Endodermal cell (in vitro differentiated cells): ENCODE measurements around the gene CALCOCO2. TPM values are rescaled to one million over a fixed set of nuclear protein-coding genes. Genes with fewer than 3 reads are reported as not detected.

Experiments used
- DNase-seq: peaks from one replicate; pipeline ENCODE4 v3.0.0-alpha.2; 2017
- H3K27ac ChIP-seq: 2 replicates; pipeline ENCODE4 v1.5.1; 2013; ENCODE audit warnings: mild to moderate bottlenecking, low read depth, low read length, moderate library complexity
- H3K27me3 ChIP-seq: 2 replicates; pipeline ENCODE4 v1.6.1; 2013; ENCODE audit warnings: mild to moderate bottlenecking, low read length, moderate library complexity; ENCODE audit not compliant: insufficient read depth, control insufficient read depth, poor library complexity, severe bottlenecking
- H3K36me3 ChIP-seq: 2 replicates; pipeline ENCODE4 v1.7.0; 2013; ENCODE audit warnings: mild to moderate bottlenecking, low read length, moderate library complexity; ENCODE audit not compliant: control insufficient read depth, insufficient read depth
- H3K4me1 ChIP-seq: one replicate; pipeline ENCODE4 v1.7.0; 2013; ENCODE audit warnings: low read length; ENCODE audit not compliant: control insufficient read depth, insufficient read depth
- H3K4me3 ChIP-seq: 2 replicates; pipeline ENCODE4 v1.5.1; 2013; ENCODE audit warnings: mild to moderate bottlenecking, low read length, moderate library complexity
- H3K9ac ChIP-seq: 2 replicates; pipeline ENCODE4 v1.6.1; 2013; ENCODE audit warnings: mild to moderate bottlenecking, low read length, moderate library complexity; ENCODE audit not compliant: poor library complexity, severe bottlenecking; ENCODE audit errors: extremely low read depth
- H3K9me3 ChIP-seq: 2 replicates; pipeline ENCODE4 v1.6.1; 2013; ENCODE audit warnings: mild to moderate bottlenecking, low read length, moderate library complexity; ENCODE audit not compliant: control insufficient read depth
- H3K27ac Mint-ChIP-seq: 2 replicates; pipeline ENCODE4 v1.8.0; 2020; ENCODE audit warnings: mixed read lengths
- H3K27me3 Mint-ChIP-seq: 2 replicates; pipeline ENCODE4 v1.8.0; 2021; ENCODE audit warnings: mild to moderate bottlenecking, mixed read lengths; ENCODE audit not compliant: insufficient read depth
- H3K36me3 Mint-ChIP-seq: 2 replicates; pipeline ENCODE4 v1.8.0; 2020; ENCODE audit warnings: low read depth, mixed read lengths
- H3K4me1 Mint-ChIP-seq: 2 replicates; pipeline ENCODE4 v1.8.0; 2020; ENCODE audit warnings: mixed read lengths
- H3K4me3 Mint-ChIP-seq: 2 replicates; pipeline ENCODE4 v1.8.0; 2020; ENCODE audit warnings: mild to moderate bottlenecking, moderate library complexity, mixed read lengths
- H3K9me3 Mint-ChIP-seq: 2 replicates; pipeline ENCODE4 v1.8.0; 2020; ENCODE audit warnings: mild to moderate bottlenecking, mixed read lengths
- WGBS, 2 experiments: methylation state at CpG; one replicate each; pipeline versions ENCODE4 v1.1.5 to v1.1.7; 2013; ENCODE audit warnings: missing lambda C conversion rate in 2 of 2, mixed read lengths in 1 of 2; ENCODE audit not compliant: insufficient coverage in 1 of 2, insufficient read length in 1 of 2; 5-methylcytosine and 5-hydroxymethylcytosine counted together
- total RNA-seq, 2 donors: library from RNA; stranded (reverse); fragmentation: NEBNext Ultra II Directional in 1 of 2; extraction: Animal tissue kit (Norgen Biotek cat#: 25700) in 1 of 2; gene quantifications; 2 replicates in 1 of 2; 3 replicates in 1 of 2; pipeline ENCODE4 v1.2.1, GENCODE V29; 2021
- TF ChIP-seq, protein P1 (sequence below): fragments of 200-600 bp; sonication (generic); conservative IDR thresholded peaks from 2 replicates; pipeline ENCODE4 v1.5.0; 2021; ENCODE audit warnings: antibody characterized with exemption, mild to moderate bottlenecking

Gene CALCOCO2
- total RNA-seq, 2 donors from 2014 or later, result 38.4 to 45.2 TPM

DNA sequence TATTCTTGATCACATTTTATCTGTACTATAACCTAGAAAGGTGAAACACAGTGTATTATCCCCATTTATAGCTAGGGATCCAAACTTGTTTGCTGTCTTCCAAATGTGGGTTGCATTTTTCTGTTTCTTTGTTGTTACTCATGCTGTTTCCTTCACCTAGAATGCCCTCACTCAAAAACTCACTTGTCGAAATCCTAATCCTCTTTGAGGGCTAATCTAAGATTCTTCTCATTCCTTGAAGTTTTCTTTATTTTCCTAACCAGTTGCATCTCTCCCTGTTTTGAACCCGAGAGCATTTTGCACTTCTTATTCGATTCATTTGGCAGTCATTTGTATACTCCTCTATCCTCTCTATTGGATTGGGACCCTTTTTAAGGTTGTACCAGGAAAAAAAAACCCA is 9.6 kb downstream of the CALCOCO2 start:
- 65 to 66% methylated on average over 3 of the region's 3 CpGs for WGBS, 2 experiments
- Histone ChIP-seq H3K4me3 (peak overlapping the region; percentile 25), H3K9ac (peak overlapping the region; percentile 7), H3K9me3 (no peaks in the 10 kb centered on the region), H3K4me1 (peaks cover 7% of the 10 kb centered on the region), H3K36me3 (peaks cover 5% of the 10 kb centered on the region), H3K27me3 (no peaks in the 10 kb centered on the region), H3K27ac (no peak overlapping the region)
- H3K4me3 Mint-ChIP-seq, result no peak overlapping the region
- TF ChIP-seq, protein P1, sequence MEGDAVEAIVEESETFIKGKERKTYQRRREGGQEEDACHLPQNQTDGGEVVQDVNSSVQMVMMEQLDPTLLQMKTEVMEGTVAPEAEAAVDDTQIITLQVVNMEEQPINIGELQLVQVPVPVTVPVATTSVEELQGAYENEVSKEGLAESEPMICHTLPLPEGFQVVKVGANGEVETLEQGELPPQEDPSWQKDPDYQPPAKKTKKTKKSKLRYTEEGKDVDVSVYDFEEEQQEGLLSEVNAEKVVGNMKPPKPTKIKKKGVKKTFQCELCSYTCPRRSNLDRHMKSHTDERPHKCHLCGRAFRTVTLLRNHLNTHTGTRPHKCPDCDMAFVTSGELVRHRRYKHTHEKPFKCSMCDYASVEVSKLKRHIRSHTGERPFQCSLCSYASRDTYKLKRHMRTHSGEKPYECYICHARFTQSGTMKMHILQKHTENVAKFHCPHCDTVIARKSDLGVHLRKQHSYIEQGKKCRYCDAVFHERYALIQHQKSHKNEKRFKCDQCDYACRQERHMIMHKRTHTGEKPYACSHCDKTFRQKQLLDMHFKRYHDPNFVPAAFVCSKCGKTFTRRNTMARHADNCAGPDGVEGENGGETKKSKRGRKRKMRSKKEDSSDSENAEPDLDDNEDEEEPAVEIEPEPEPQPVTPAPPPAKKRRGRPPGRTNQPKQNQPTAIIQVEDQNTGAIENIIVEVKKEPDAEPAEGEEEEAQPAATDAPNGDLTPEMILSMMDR, result no peak
- H3K9me3 Mint-ChIP-seq, result no peaks in the 10 kb centered on the region
- no peak for DNase-seq
- H3K36me3 Mint-ChIP-seq, result peaks cover 14% of the 10 kb centered on the region
- H3K27me3 Mint-ChIP-seq, result no peaks in the 10 kb centered on the region
- H3K4me1 Mint-ChIP-seq, result peaks cover 29% of the 10 kb centered on the region
- H3K27ac Mint-ChIP-seq, result no peak overlapping the region

DNA sequence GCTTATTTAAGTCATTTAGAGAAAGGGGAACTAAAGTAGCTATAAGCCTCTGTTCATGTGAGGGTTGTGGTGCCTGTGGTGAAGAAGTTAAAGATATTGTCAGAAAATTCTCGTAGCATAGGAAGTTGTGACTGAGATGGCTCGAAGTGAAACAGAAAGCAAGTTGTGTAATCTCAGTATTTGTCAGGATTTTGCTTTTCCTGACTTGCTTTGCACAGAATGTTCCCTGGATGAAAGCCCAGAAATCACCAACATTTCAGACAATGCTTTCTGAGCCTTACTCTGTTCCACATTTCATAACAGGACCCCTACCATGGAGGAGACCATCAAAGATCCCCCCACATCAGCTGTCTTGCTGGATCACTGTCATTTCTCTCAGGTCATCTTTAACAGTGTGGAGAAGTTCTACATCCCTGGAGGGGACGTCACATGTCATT is 10.6 kb downstream of the CALCOCO2 start:
- Histone ChIP-seq H3K4me1 (peaks cover 7% of the 10 kb centered on the region), H3K4me3 (no peak overlapping the region), H3K9ac (no peak overlapping the region), H3K27me3 (no peaks in the 10 kb centered on the region), H3K27ac (no peak overlapping the region), H3K36me3 (peaks cover 7% of the 10 kb centered on the region), H3K9me3 (no peaks in the 10 kb centered on the region)
- peaks cover 14% of the 10 kb centered on the region for H3K36me3 Mint-ChIP-seq
- H3K27me3 Mint-ChIP-seq, result no peaks in the 10 kb centered on the region
- H3K9me3 Mint-ChIP-seq, result no peaks in the 10 kb centered on the region
- no peak overlapping the region for H3K27ac Mint-ChIP-seq
- no peak overlapping the region for H3K4me3 Mint-ChIP-seq
- WGBS, 2 experiments, result 97 to 100% methylated on average over 2 to 3 of the region's 3 CpGs
- TF ChIP-seq, protein P1, result no peak
- peaks cover 24% of the 10 kb centered on the region for H3K4me1 Mint-ChIP-seq
- DNase-seq, result no peak

DNA sequence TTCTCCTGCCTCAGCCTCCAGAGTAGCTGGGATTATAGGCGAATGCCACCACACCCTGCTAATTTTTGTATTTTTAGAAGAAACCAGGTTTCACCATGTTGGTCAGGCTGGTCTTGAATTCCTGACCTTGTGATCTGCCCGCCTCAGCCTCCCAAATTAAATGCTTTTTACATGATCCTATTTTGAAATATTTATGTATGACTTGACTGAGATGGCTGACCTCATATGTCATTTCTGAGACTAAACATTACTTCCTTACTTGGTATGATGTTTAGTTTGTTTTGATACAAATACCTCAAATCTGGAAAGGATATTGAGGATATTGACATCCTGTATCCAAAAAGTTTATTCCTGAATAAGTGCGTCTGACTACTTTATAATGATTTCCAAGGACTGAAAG is 11.9 kb downstream of the CALCOCO2 start:
- Mint-ChIP-seq H3K4me1 (peaks cover 24% of the 10 kb centered on the region), H3K27me3 (no peaks in the 10 kb centered on the region), H3K27ac (no peak overlapping the region), H3K4me3 (no peak overlapping the region), H3K36me3 (peaks cover 14% of the 10 kb centered on the region), H3K9me3 (no peaks in the 10 kb centered on the region)
- peaks cover 7% of the 10 kb centered on the region for H3K4me1 ChIP-seq
- peaks cover 8% of the 10 kb centered on the region for H3K36me3 ChIP-seq
- DNase-seq, result no peak
- no peak overlapping the region for H3K4me3 ChIP-seq
- H3K27ac ChIP-seq, result no peak overlapping the region
- H3K9me3 ChIP-seq, result no peaks in the 10 kb centered on the region
- no peak overlapping the region for H3K9ac ChIP-seq
- H3K27me3 ChIP-seq, result no peaks in the 10 kb centered on the region
- WGBS, 2 experiments, result 88 to 100% methylated on average over 1 to 3 of the region's 3 CpGs
- TF ChIP-seq, protein P1, result no peak
